Measurements from ENCODE around the gene MCTP2. TPM values are rescaled to one million over a fixed set of nuclear protein-coding genes. Genes with fewer than 3 reads are reported as not detected.
A peak's percentile ranks its signal among the peaks of the same experiment; 100 is the strongest.

MCTP2 gene
- total RNA-seq, 2 donors from 2014 or later, result 25.4 to 46.3 TPM

GRCh38 chr15:94324835-94325767 lies 93.7 kb downstream of the MCTP2 start:
- TF ChIP-seq POLR2AphosphoS5 (IDR thresholded peaks at IDR 0.05) (no peak), POLR2A (IDR thresholded peaks at IDR 0.05) (no peak), CTCF (IDR thresholded peaks at IDR 0.05) (no peak)
- intact Hi-C loops (cut with DNase I), result loop anchor here (10.0 kb wide), 1 partner anchor 160 kb away; no protein-coding TSS in a partner anchor
- Histone ChIP-seq H3K9me3 (no peaks in the 10 kb centered on the region), H3K36me3 (no peaks in the 10 kb centered on the region), H3K4me1 (replicated peaks) (no peaks in the 10 kb centered on the region), H3K4me3 (no peak overlapping the region), H3K27ac (no peak overlapping the region), H3K27me3 (replicated peaks; ENCODE audit: insufficient read depth) (no peaks in the 10 kb centered on the region)
- 76% methylated on average over 15 of the region's 15 CpGs for WGBS
- DNase-seq (ENCODE audit: low spot score), result no peak

GRCh38 chr15:94327356-94327936 lies 96.1 kb downstream of the MCTP2 start:
- H3K9me3 ChIP-seq, result no peaks in the 10 kb centered on the region
- H3K27me3 ChIP-seq (replicated peaks; ENCODE audit: insufficient read depth), result no peaks in the 10 kb centered on the region
- no peak for DNase-seq (ENCODE audit: low spot score)
- TF ChIP-seq CTCF (IDR thresholded peaks at IDR 0.05) (peak in 3 of 4 experiments; percentile 41 to 63 (median 55)), POLR2A (IDR thresholded peaks at IDR 0.05) (no peak)
- no peaks in the 10 kb centered on the region for H3K4me1 ChIP-seq (replicated peaks)
- intact Hi-C loops (cut with DNase I), result loop anchor here (10.0 kb wide), 1 partner anchor 163 kb away; no protein-coding TSS in a partner anchor
- H3K36me3 ChIP-seq, result no peaks in the 10 kb centered on the region
- 75% methylated on average over 2 of the region's 2 CpGs for WGBS
- no peak overlapping the region for H3K27ac ChIP-seq
- no peak overlapping the region for H3K4me3 ChIP-seq

GRCh38 chr15:94331731-94332130 lies 100.4 kb downstream of the MCTP2 start:
- Histone ChIP-seq H3K27ac (no peak overlapping the region), H3K4me3 (no peak overlapping the region), H3K36me3 (no peaks in the 10 kb centered on the region), H3K9me3 (no peaks in the 10 kb centered on the region), H3K27me3 (replicated peaks; ENCODE audit: insufficient read depth) (no peaks in the 10 kb centered on the region), H3K4me1 (replicated peaks) (no peaks in the 10 kb centered on the region)
- 79% methylated on average over 3 of the region's 3 CpGs for WGBS
- intact Hi-C loops (cut with DNase I), result no loop called here
- no peak for DNase-seq (ENCODE audit: low spot score)
- TF ChIP-seq POLR2A (IDR thresholded peaks at IDR 0.05) (no peak), CTCF (IDR thresholded peaks at IDR 0.05) (no peak), POLR2AphosphoS5 (IDR thresholded peaks at IDR 0.05) (no peak)

GRCh38 chr15:94335616-94336015 lies 104.3 kb downstream of the MCTP2 start:
- H3K36me3 ChIP-seq, result no peaks in the 10 kb centered on the region
- no peak for DNase-seq (ENCODE audit: low spot score)
- intact Hi-C loops (cut with DNase I), result no loop called here
- no peaks in the 10 kb centered on the region for H3K27me3 ChIP-seq (replicated peaks; ENCODE audit: insufficient read depth)
- H3K27ac ChIP-seq, result no peak overlapping the region
- H3K9me3 ChIP-seq, result no peaks in the 10 kb centered on the region
- no peaks in the 10 kb centered on the region for H3K4me1 ChIP-seq (replicated peaks)
- no peak overlapping the region for H3K4me3 ChIP-seq
- 78% methylated on average over 3 of the region's 3 CpGs for WGBS
- TF ChIP-seq POLR2A (IDR thresholded peaks at IDR 0.05) (no peak), POLR2AphosphoS5 (IDR thresholded peaks at IDR 0.05) (no peak), CTCF (IDR thresholded peaks at IDR 0.05) (no peak)
